Hair follicular keratinocyte (primary cell): ENCODE results near the gene GMNN. TPM values are rescaled to one million over a fixed set of nuclear protein-coding genes. Genes with fewer than 3 reads are reported as not detected.

Source experiments
- total RNA-seq: library from RNA; depleted of rRNA; stranded (reverse); fragments of >200 nt; gene quantifications from 2 replicates; pipeline ENCODE4 v1.2.3, GENCODE V29; 2015

Gene GMNN
- 21.7 and 43.6 TPM in 2 replicates for total RNA-seq

GRCh38 chr6:24774696-24775519, at the start of gene GMNN:
GMNN (plus strand) TSS chr6:24774937; CDS start chr6:24777247, 2,310 bp downstream.

GRCh38 chr6:24798740-24799540, 24.2 kb downstream of the GMNN start, which contains the start of gene ARMH2:
ARMH2 (minus strand) TSS chr6:24798917; CDS start chr6:24798857, 60 bp downstream.

Other genes starting within 250 kb of the GMNN start
- under 0.01 TPM in 1 of 2 replicates, not detected in the other for gene KIAA0319, start 128.7 kb upstream of the GMNN start, total RNA-seq
- gene TDP2, start 108.0 kb upstream of the GMNN start, total RNA-seq: 15.4 and 21.4 TPM in 2 replicates
- gene ACOT13, start 107.9 kb upstream of the GMNN start, total RNA-seq: 9.2 and 14.5 TPM in 2 replicates
- gene C6orf62, start 55.8 kb upstream of the GMNN start, total RNA-seq: 48.2 and 65.8 TPM in 2 replicates
- not detected in 2 replicates for gene ARMH2, start 24.0 kb downstream of the GMNN start, total RNA-seq
- gene RIPOR2, start 161.0 kb downstream of the GMNN start, total RNA-seq: not detected in 2 replicates